ENCODE results near the gene PSMB7.

The PSMB7 gene

DNA sequence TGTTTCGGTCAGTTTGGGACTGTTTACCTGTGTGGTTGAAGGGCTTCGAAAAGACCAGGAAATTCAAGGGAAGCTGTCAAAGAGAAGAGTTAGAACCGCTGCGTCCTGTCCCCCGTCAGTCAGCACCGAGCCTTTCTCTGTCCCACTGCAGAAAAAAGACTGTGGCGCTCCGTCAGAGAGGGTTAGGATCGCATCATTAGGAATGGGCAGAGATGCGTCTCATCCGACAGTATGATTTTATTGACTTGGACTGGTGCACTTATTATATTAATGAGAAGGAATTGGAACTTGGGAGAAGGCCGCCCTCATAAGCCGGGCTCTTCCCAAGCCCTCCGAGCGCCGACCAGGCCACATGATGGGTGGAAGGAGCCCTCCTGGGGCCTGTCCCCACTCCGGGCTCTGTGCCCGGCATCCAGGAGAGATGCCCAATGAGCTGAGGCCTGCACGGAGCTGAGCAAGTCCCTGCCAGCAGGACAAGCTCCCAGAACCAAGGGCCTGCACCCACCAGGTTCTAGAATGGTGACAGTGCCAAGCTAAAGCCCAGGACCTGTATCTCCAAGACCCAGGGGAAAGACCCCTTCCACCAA lies 85.9 kb downstream of the PSMB7 start:
- peak in 29 of 56 donors; percentile 8 to 73 (median 26) for DNase-seq

DNA sequence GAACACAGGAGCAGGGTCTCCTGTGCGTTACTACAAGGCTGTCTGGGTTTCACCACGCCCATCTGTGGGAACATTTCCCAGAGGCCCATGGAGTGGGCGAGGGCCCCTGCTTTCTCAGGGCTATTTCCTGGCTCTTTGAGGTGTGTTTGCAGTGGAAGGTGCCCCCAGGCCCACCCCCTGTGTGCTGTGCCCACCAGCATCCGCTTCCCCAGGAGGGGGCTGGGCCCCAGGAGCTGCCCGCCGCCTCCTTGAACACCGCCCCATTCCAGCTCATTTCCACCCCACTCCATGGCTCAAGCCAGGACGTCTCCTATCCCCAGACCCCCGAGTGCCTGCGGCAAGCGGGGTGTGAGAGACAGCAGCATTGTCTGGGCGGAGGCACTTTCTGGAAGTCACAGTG lies 87.0 kb downstream of the PSMB7 start:
- DNase-seq = no peak

DNA sequence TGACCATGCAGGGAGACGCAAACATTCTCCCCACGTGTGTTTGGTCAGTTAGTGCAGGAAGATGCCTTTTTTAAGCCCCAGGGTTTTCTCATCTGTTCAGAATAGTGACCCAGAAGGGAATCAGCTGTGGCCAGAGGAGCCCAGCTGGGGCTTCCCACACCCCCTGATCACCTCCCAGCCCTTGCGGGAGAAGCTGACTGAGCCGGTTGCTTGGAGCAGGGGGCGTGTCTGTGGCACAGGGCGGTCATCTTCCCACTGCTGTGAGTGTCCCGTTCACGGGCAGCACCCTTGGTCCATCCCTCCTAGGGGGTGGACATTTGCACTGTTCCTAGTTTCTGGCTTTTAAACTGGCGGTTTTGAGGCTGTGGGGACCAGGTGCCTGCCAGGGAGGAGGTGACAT lies 87.8 kb downstream of the PSMB7 start:
- no peak for DNase-seq

DNA sequence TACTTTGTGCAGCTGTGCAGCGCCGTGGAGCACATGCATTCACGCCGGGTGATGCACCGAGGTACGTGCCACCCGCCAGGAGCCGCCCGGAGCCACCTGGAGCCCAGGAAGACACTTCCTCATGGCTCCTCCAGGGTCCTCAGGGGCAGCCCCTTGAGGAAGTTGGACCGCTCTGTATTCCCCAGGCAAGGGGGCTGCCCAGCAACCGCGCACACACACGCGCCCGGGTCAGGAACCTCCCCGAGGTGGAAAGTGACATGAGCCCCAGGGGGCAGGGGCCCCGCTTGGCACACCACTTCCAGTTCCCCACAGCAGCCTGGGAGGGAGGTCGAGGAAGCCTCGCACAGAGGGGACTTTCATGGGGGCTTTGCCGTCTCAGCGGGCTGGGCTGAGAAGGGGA lies 88.9 kb downstream of the PSMB7 start:
- DNase-seq = no peak

DNA sequence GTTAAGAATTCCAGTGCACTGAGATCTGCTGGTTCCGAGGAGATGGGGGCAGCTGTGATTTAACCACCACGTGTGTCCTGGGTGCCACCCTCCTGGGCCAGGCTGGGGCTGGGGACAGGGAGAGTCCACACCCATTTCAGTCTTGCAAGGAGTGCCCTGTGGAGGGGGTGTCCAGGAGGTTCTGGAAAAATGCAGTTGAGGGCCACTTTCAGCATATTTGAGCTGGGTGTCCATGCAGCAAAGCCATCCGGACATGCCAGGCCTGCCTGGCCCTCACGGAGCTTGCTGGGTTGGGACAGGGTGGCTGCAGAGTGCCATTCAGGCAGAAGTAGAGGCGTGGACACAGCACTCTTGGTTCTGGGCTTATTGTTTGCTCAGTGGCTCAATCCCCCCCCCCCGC lies 89.4 kb downstream of the PSMB7 start:
- DNase-seq = no peak

DNA sequence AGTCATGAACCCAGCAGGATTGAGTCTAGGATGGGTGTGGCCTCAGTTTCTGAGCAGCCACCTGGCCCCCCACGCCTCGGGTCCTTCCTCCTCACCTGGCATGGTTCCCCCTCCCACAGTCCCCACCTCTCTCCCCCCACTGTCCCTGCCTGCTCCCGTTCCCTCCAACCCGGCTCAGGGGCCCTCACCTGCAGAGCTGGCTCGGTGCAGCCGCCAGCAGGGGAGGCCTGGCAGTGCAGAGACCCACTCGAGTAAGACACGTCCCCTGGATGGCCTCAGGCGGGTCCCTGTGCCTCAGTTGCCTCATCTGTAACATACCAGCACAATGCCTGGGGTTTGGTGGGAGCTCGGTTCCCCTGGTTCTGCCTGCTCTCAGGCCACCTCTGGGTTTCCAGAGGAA lies 91.3 kb downstream of the PSMB7 start:
- DNase-seq = no peak

DNA sequence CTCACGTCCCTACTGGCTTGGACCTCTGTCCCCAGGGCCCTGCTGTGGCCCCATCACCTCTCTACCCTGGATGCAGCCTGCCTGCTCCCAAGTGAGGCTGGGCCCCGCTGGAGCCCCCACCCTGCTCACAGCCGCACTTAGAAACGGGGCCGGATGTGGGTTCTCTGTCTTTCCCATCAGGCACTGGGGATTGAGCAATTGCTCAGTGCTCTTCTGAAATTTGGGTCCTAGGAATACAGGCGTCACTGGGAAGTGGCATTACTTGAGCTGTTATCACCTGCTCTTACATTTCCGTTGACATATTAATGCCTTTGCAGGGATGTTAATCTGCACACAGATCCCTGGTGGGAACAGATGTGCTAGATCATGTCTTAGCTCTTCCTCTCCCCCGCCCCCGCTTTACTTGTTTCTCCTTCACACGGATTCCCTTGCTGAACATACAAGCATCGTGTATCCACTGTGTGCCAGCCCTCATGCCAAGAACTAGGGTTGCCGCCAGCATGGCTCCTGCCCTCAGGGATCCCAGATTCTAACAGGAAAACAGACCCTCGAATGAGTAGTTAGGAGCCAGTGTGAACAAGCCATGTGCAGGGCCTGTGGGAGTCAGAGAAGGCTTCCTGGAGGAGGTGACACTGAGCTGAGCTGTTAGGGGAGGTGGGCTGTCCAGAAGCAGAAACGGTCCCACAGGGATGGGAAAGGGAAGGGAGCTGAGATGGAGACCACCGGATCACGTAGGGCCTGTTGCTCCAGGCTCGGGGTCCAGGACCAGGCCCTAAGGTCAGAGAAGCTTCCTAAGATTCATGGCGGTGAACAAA lies 92.4 kb downstream of the PSMB7 start:
- DNase-seq = no peak

DNA sequence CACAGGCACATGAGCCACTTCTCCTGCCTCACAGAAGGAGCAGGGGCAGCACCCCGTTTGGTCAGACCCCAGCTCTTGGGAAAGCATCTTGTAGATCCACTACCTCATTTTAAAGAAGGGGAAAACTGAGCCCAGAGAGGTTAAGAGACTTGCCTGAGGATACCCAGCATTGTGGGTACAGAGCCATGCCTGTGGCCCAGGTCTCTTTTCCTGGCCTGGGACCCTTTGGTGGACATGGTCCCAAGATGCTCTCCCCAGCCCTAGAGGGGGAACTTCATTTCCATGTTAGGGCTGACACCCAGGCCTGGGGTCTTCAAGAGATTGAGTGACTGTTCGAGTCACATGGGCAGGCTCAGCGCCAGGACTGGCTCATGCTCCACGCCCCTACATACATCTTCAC lies 93.3 kb downstream of the PSMB7 start:
- no peak for DNase-seq

DNA sequence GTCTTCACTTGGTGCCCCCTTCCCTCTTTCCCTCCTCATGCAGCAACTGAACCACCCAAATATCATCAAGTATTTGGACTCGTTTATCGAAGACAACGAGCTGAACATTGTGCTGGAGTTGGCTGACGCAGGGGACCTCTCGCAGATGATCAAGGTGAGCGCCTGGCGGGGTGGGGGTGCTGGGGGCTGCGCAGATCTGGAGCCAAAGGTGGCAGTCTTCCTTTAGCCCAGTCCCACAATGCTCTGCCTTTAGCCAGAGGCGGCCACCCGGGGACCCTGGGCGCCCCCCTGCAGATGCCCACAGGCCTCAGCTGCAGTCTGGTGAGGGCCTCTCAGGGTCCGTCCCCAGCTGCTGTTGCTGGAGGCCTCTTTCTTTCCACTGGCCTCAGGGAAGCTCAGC lies 93.8 kb downstream of the PSMB7 start:
- no peak for DNase-seq

DNA sequence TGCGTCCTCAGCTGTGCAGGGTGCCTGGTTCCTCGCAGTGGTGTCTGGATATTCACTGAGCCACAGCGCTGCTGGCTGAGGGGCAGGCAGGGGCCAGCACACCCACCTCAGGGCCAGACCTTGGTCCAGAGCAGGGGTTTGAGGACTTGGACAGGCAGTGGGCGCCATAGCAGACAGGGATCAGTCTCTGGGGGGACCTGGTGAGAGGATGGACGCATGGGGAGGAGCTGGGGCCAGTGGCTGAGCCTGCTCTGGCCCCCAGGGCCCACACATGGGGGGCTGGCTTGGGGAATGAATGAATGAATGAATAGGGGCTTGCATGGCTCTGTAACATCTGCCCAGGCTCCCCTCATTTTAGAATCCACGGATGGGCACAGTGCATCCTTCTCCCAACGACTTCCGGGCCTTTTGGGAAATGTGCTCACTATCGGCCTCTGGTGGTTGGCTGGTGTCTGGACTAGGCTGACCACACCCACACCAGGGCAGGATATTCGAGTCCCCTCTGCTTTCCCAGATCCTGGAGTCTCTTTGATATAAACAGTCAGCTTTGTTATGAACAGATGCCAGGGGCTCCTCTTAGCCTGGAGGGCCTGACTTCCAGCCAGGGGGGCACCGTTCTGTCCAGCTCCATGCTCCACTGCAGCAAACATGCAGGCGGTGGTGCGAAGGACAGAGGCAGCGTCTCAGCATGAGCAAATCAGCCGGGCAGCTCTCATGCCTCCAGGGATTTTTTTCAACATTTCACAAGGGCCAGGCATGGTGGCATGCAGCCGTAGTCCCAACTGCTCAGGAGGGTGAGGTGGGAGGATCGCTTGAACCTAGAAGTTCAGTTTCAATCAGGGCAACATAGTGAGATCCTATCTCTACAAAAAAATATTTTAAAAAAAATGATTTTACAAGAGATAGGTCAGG lies 94.9 kb downstream of the PSMB7 start:
- peak in 37 of 56 donors; percentile 10 to 70 (median 32) for DNase-seq

DNA sequence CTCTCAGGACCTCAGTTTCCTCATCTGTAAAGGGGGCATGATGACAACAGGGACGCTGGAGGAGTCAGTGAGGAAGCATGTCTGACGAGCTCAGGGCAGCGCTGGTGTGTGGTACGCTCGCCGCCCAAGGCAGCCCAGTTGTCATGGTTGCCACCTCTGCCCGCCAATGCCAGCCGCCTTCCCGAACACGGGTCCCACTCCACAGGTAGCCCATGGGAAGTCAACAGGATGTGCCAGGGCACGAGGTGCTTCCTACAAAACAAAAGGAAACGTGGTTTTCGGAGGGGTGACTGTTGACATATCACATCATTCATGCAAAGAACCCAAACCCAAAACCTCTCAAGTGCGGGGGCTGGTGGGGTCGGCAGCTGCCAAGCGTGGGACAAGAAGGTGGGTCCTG lies 99.4 kb downstream of the PSMB7 start:
- DNase-seq = no peak

DNA sequence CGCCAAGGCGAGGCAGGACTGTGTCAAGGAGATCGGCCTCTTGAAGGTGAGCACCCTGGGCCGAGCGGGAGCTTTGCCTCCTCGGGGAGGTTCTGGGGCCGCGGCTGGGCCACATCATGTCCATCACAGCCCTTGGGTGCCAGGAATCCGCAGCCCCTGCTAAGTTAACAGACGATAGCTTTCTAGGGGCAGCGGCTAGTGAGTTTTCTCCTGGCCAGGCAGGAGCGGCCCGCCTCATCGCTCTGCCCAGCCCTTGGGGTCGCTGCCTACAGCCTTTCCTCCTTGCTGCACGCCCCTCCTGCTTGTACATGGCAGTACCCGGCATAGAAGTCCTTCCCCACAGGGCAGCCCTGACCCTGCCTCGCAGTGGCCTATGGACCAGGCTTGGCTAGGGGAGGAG lies 101.3 kb downstream of the PSMB7 start:
- no peak for DNase-seq

DNA sequence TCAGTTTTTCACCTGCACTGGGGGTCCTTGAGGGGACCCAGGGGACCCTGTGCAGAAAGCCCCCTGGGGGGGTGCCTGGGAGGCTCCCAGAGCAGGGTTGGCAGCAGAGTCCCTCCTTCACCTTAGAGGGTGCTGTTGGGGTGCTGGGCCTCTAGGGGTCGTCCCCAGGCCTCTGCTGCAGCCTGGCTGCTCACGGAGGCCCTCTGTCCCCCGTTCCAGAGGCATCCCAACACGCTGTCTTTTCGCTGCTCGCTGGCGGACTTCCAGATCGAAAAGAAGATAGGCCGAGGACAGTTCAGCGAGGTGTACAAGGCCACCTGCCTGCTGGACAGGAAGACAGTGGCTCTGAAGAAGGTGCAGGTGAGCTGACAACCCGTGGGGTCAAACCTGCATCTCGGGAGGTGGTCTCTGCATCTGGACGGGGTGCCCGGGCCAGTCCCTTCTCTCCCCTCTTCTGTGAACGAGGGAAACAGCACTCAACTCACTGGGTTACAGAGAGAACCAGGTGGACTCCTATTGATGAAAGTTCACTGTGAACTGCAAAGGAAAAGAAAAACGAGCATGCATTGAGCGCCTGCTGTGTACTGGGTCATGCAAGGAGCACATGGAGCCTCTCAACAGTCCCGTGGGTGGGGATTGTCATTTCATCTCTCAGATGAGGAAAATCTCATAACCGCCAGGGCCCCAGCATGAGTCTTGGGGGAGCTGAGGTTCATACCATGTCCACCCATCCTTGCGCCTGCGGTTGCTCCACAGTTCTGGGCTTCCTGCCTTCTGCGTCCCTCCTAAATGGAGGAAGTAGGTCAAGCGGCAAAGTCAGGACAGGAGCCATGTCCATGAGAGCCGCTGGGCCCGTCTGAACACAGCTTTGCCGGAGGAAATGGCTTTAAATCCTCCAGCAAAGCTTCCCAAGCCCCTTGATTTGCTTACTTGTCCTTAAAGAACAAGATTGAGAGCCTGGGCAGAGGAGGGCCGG lies 102.7 kb downstream of the PSMB7 start:
- DNase-seq = peak in 14 of 56 donors; percentile 18 to 63 (median 35)

DNA sequence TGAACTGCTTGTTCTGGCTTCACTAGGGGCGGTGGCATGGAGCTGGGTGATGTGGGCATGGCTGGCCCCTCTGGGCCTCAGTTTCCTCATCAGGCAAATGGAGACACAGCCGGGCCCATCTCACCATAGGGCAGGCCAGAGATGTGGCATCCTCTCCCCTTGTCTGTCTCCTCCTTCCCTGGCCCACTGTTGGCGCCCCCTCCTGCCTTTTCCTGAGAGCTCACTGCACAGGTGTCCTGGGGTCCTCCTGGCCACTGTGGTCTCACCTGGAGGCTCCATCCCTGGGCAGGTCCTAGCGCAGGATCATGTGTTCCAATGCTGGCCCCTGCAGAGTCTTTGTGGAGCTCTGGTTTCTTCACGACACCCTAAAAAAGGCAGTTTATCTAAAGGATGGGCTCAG lies 104.0 kb downstream of the PSMB7 start:
- DNase-seq = no peak

DNA sequence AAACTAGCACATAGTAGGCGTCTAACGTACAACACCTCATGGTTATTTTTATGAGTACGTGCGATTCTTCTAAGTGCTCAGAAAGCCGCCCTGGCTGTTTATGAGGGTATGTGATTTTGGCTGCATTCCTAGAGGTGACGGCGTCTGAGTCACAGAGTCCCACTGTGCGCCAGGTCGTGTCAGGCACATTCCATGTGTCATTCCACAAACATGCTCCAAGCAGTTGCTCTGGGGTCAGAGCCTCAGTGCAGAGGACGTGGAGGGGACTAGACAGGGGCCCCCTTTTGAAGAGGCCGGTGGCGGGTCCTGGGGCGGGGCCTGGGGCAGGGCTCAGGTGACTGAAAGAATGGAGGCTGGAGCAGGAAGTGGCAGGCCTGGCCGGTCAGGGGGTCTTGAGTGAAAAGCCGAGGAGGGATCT lies 105.6 kb downstream of the PSMB7 start:
- no peak for DNase-seq

DNA sequence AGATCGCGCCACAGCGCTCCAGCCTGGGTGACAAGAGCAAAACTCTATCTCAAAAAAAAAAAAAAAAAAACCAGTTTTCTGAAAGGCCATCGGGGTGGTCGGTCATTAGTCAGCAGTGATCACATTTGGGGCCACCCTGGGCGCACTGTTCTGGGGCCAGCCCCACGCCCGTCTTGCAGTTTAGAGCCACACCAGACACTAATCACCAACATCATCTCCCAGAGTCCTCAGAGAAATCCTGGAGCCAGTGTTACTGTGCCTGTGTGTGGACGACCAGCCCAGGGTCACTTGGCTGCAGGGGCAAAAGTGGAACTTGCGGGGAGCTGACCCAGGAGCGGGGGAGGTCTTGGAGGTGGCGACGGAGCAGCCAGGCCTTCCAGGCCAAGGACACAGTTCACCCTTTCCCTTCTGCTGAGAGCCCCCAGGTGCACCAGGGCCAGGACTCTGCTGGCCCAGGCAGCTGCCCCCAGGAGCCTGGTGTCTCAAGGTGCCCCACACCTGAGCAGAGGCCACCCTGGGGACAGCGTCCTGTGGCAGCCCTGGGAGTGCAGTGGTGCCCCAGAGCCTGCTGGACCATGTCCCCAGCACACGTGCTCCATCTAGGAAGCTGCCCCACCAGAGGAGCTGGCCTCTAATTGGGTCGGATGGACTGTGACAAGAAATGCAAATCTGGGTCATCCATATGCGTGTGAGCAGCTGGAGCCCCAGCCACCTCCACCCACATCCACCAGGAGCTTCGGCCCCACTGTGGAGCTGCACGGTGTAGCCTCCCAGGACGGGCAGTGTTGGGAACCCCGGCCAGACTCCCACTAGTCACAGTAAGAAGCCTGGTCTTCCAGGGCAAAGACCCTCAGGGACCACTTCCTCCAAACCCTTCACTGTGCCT lies 106.4 kb downstream of the PSMB7 start:
- DNase-seq = no peak

DNA sequence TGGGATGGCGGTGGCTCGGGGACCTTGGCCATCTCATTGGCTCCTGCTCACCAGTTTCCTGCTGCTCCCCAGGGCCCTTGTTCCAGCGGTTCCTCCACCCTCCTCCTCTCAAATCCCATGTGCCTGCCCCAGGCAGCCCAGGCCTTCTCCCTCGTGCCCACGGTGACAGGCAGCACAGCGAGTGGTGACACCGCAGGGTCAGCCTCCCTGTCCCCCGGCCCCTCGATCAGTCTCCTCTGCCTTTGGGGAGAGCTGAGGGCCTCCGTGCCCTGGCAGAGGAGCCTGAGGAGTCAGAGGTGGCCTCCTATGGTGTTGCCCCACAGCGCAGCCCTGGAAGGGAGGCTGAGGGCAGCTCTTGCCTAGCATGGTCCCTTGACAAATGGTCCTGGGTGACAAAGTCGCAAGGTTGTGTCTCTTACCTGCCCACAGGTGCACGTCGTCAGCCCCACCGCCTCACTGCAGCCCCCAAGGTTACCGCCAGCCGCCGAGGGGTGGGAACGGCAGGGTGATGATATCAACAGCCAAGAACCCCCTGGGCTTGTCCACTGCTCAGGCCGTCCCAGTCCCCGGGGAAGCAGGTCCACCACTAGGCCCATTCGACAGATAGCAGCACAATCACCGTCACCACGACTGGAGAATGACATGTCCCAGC lies 107.7 kb downstream of the PSMB7 start:
- DNase-seq = no peak

DNA sequence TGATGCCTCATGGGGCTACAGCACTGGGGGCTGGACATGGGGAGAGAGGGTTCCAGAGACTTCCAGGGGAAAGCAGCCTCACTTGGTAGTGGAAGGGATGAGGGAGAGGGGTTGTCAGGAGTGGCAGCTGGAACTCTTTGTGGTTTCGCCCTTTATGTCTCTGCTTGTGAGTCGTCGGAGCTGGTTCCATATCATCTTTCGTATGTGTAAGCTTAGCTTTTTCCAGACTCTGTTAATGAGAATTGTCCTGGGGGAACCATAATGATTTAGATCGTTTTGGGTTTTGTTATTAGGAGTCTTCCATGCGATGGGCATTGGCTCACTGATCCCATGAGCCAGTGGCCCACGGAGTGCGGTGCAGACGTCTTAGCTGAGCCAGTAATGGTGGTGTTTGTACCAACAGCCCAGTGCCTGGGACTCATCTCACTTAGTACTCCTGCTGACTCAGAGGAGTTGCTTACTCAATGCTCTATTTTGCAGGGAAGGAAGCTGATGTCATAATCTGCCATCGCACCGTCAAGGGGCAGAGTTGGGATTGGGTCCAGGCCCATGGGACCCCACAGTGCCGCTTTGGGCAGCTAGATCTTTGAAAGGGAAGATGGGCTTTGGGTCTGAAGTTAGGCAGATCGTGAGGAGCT lies 109.0 kb downstream of the PSMB7 start:
- peak in 2 of 56 donors; percentile 6 to 32 for DNase-seq

DNA sequence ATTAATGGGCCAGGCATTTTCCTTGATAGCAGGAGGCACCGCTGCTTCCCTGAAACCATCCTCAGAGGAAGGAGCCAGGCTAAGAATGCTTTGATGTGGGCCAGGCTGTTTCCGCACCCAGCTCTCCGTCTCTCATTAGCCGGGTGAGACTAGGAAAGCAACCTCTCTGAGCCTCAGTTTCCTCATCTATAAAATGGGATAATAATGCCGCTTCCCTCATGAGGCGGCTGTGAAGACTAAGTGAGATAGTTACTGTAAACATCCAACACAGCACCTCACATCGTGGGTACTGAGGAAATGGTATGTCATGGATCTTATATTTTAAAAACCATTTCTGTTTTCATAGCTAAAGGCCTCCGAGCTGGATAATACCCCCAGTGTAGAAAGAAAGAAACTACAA lies 111.0 kb downstream of the PSMB7 start:
- DNase-seq = no peak
